DMS 273 treated with DMSO at 0.1 percent for 48 hours (cell line): ENCODE results near the gene CBLB.
"Not testable (repeated sequence)": the region's sequence is repeated elsewhere in the genome, so short reads cannot be mapped to it uniquely, and the experiment has no call there.

Experiments
- DNase-seq: peaks from one replicate; lab custom pipeline; 2025; lab: John Stamatoyannopoulos, UW

CBLB gene

DNA sequence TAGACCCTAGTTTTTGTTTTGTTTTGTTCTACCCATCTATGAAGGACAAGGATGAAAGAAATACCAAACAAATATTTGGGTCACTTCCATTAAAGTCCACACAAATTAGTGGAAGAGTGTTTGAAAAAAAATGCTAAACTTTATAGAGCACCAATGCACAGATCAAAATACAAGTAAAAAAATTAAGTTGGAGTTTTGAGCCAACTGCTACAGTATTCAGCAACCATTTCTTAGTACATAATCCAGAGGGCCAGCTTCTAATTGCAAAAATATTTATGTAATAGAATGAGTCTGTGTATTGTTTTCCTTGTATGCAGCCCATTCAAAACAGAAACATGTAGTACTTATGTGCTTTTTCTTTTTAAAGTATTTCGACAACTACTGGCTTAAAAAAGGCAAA is 121.1 kb downstream of the CBLB start:
- DNase-seq: no peak

- no peak for DNase-seq
Measured at GRCh38 chr3:105747060-105747541, 121.7 kb downstream of the CBLB start.

- no peak for DNase-seq
Measured at GRCh38 chr3:105746231-105746996, 122.4 kb downstream of the CBLB start.

- no peak for DNase-seq
Measured at GRCh38 chr3:105745046-105745445, 123.8 kb downstream of the CBLB start.

DNA sequence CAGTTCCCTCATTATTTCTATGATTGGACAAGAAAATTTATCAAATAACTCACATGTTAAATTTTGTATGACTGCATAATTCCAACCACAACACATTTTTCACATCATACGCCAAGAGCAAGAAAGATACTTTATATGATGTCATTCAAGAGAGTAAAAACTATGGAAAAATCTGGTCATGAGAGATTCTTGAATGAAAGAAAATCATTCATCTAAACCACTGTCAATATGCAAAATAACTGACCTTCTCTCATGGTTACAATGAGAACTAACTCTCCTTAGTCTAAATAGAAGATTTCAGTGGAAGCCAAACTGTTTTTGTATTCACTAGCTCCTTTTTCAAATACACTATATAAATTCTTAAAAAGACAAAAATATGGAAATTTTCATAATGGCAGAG is 124.6 kb downstream of the CBLB start:
- no peak for DNase-seq

DNA sequence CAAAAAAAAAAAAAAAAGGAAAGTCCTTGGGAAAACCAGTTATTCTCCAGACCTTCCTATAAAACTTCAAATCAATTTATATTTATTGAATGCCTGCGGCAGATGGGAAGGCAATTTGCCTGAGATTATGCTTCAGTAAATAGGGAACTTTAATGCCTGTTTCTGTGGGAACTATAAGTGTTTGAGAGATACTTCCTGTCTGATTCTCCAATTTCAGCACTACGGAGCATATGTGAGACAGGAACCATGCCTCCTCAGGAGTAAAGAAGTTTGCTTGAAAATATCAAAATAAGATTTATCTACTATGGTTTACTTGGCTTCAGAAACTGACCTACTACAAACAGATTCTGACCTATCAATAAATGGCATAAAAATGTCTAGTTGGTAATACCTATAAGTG is 135.5 kb downstream of the CBLB start:
- DNase-seq: no peak

GRCh38 chr3:105731686-105732085 is 137.1 kb downstream of the CBLB start:
- no peak for DNase-seq

DNA sequence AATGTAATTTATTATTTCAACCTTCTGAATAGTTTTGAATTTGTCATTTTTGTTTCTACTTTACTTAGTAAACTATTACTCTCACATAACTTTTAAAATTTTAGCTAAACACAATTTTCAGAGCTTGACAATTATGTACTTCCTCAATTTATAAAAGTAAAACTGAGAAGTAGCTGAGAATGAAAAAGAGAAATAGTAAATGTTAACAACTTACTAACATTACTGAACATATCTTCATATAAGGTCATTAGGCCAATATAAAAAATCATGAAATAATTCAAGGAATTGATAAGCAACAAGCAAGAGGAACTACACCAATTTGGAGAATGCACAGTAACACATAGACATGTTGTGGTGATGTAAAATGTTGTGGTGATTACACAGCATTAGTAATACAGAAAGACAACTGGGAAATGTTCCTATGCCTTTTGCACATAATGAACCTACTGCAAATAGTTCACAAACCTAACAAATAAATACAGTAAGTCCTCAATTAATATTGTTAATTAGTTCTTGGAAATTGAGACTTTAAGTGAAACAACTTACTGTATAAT is 137.9 kb downstream of the CBLB start:
- DNase-seq: no peak

- DNase-seq: no peak
Measured at GRCh38 chr3:105729667-105730066, 139.1 kb downstream of the CBLB start.

- no peak for DNase-seq
Measured at GRCh38 chr3:105728771-105729312, 140.0 kb downstream of the CBLB start.

GRCh38 chr3:105727036-105727435 is 141.8 kb downstream of the CBLB start:
- not testable (repeated sequence) for DNase-seq

DNA sequence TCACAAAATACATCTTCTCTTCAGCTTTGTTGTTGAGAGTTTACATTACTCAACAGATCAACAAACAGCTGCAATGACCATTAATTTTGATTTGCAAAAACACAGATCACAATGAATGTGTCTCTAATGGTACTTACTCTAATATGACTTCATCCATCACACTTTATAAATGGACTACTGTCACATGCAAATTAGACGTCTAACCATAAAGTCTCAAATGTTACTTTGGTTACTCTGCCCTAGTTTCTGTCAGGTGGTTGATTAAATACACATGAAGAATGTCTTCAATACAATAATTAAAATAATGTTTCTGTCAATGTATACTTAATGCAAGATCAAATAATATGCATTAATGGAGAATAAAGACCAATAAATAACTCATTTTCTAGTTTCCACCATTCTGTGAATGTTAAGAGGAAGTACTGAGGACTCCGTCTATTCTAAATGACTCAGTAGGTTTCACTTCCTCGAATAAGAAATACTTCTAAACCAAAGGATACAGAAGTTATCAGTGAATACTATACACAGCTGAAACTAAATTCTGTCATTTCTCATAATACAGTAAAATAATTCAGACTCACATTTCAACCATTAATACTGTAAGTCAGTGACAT is 145.8 kb downstream of the CBLB start:
- no peak for DNase-seq

DNA sequence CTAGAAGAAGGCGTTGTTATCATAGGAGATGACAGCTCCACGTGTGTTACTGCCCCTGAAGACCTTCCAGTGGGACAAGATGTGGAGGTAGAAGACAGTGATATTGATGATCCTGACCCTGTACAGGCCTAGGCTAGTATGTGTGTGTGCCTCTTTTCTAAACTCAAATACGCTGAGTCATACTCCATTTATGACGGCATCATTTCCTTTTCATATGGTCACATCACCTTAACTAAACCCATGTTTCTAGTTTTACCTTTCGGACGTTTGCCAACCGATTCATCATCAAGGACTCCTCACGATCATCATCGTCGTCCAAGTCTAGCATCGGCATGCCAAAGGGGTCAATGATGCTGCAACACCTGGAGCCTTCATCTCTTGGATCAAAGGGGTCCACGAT is 149.0 kb downstream of the CBLB start:
- DNase-seq: no peak

- no peak for DNase-seq
Measured at GRCh38 chr3:105715372-105715771, 153.4 kb downstream of the CBLB start.

DNA sequence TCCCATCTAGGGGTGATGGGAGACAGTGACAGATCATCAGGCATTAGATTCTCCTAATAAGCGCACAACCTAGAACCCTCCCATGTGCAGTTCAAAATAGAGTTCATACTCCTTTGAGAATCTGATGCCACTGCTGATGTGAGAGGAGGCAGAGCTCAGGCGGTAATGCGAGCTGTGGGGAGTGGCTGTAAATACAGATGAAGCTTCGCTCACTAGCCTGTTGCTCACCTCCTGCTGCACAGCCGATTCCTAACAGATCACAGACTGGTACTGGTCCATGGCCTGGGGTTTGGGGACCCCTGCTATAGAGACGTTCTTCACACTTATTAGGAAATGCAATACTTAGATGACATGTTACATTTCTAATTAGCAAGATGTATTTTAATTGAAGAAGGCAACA is 154.4 kb downstream of the CBLB start:
- no peak for DNase-seq

DNA sequence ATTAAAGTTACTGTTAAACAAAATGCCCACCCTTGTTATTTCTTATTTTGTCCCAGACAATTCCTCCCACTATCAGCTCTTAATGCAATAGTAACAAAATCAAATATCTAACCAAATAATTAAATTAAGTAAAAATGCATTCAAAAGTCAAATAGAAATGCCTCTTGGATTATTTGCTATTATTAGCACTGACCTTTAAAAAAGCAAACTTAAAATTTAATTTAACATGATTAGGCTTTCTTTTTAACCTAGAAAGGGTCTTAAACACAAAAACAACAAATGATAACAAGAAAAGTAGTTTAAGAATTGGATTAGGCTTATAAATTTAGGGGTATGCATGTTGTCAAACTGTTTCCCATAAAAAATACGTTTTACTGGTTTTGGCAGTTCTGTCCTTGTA is 159.8 kb downstream of the CBLB start:
- DNase-seq: no peak

GRCh38 chr3:105707009-105707408 is 161.8 kb downstream of the CBLB start:
- DNase-seq: no peak

DNA sequence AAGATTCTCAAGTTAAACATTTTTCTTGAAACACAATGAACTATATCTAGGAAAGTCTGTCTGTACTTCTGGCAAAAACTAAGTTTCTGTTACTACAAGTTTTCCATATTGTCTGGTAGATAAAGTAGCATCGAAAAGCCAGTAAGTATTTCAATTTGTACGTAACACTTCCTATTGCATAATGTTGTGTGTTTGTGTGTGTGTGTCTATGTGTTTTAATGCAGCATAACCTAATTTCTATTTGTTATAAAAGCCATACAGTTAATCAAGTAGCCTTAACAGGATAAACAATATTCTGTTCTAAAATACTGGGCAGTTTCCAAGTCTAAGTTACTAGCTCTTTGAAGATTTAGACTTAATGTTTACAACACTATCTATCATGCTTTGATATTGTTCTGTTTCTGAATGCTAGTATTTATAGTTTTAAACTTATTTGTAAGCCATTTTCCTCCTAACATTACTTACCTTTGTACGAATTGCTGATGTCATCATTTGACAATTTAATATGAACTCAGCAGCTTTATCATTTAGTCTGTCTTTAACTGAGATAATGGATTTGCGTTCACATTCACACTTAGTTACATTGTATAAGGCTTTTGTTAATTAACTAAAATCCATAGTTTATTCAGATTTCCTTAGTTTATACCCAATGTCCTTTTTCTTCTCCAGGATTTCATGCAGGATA is 163.9 kb downstream of the CBLB start:
- DNase-seq: no peak

DNA sequence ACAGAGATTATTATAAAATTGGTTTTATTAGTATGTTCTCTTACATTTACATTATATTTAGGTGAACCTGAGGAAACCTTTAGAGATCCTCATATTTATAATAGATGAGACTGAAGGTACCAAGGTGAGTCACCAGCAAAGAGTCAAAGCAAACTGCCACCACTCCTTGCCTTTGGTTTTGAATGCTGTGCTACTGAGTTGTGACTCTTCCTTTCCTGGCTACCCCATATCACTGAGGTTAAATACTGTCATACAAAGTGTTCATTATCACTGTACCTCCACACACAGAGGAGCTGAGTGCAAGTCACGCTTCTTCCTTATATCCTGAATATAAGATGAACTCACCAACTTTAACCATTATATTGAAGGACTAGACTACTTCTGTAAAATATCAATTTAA is 168.2 kb downstream of the CBLB start:
- DNase-seq: no peak

DNA sequence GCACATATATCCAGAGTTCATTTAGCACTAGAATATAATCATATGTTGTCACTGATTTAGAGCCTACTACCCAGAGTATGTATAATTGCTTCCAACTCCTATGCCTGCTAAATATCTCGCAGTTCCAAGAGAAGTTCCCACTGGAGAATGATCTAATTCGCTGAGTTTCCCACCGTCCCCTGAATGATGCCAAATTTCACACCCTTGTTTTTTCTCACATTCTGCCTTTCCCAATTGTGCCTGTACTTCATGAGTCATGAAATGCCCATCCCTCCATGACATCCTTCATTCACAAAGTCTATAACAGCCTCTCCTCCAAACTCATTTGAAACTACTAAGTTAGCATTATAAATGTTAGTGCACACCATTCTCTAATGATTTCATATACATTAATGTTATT is 177.2 kb downstream of the CBLB start:
- DNase-seq: no peak

- DNase-seq: no peak
Measured at GRCh38 chr3:105691053-105691452, 177.8 kb downstream of the CBLB start.

DNA sequence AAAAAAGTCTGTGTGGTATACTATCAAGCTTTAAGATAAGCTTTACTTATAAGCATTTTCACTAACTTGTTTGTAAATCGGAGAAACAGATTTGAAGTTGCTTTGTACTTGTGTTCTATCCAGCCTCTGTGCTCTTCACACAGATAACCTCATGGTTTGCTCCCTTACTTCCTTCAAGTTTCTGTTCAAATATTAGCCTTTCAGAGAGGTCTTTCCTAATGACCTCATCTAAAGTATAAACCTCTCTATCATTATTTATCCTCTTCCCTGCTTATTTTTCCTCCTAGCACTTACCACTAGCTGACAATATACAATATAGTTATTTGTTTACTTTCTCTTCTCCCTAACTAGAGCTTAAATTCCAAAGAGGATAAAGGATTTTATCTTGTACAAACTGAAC is 180.0 kb downstream of the CBLB start:
- DNase-seq: no peak
